C4-2B (cell line): ENCODE results near the gene CRIP2.

Experiments used
- H3K27ac ChIP-seq: fragments of 450-650 bp; 2 replicates; pipeline ENCODE4 v1.5.1; 2017
- ZFX ChIP-seq: fragments of 450-650 bp; IDR thresholded peaks from 2 replicates; pipeline ENCODE4 v1.6.1; 2017
- TF ChIP-seq, protein P1 (sequence below): fragments of 450-650 bp; conservative IDR thresholded peaks from 2 replicates; pipeline ENCODE4 v1.5.1; 2017; ENCODE audit warnings: mild to moderate bottlenecking

CRIP2 gene

GRCh38 chr14:105476097-105476830 is 1.6 kb downstream of the CRIP2 start:
- TF ChIP-seq, protein P1, sequence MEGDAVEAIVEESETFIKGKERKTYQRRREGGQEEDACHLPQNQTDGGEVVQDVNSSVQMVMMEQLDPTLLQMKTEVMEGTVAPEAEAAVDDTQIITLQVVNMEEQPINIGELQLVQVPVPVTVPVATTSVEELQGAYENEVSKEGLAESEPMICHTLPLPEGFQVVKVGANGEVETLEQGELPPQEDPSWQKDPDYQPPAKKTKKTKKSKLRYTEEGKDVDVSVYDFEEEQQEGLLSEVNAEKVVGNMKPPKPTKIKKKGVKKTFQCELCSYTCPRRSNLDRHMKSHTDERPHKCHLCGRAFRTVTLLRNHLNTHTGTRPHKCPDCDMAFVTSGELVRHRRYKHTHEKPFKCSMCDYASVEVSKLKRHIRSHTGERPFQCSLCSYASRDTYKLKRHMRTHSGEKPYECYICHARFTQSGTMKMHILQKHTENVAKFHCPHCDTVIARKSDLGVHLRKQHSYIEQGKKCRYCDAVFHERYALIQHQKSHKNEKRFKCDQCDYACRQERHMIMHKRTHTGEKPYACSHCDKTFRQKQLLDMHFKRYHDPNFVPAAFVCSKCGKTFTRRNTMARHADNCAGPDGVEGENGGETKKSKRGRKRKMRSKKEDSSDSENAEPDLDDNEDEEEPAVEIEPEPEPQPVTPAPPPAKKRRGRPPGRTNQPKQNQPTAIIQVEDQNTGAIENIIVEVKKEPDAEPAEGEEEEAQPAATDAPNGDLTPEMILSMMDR = no peak
- TF ChIP-seq ZFX = no peak
- peak overlapping the region; percentile 84 for H3K27ac ChIP-seq

- TF ChIP-seq ZFX = no peak
- TF ChIP-seq, protein P1 = no peak
- peak overlapping the region; percentile 84 for H3K27ac ChIP-seq
These were observed 2.4 kb downstream of the CRIP2 start for GRCh38 chr14:105476831-105477659.

GRCh38 chr14:105477660-105478397 is 3.2 kb downstream of the CRIP2 start:
- no peak overlapping the region for H3K27ac ChIP-seq
- TF ChIP-seq ZFX = no peak
- TF ChIP-seq, protein P1 = no peak

GRCh38 chr14:105478398-105479251 is 4.0 kb downstream of the CRIP2 start:
- TF ChIP-seq, protein P1 = no peak
- no peak for TF ChIP-seq ZFX
- no peak overlapping the region for H3K27ac ChIP-seq

GRCh38 chr14:105479431-105480158 is 5.0 kb downstream of the CRIP2 start:
- no peak overlapping the region for H3K27ac ChIP-seq
- TF ChIP-seq, protein P1 = no peak
- TF ChIP-seq ZFX = no peak

GRCh38 chr14:105480199-105480746 is 5.7 kb downstream of the CRIP2 start:
- TF ChIP-seq, protein P1 = no peak
- TF ChIP-seq ZFX = no peak
- H3K27ac ChIP-seq = peak overlapping the region; percentile 91
